Aorta (tissue), 5 donors: ENCODE data around the gene ONECUT3. TPM values are rescaled to one million over a fixed set of nuclear protein-coding genes. Genes with fewer than 3 reads are reported as not detected.

Source experiments
- ATAC-seq: fragments of 200-7000 bp; cut with Tn5 transposase; one replicate; pipeline ENCODE4 v1.9.1; 2022; ENCODE audit warnings: moderate library complexity; ENCODE audit not compliant: low FRiP score
- DNase-seq, 2 donors: peaks; one replicate each; pipeline ENCODE4 v3.0.0-alpha.2; 2020
- H3K27ac ChIP-seq, 2 donors: one replicate each; pipeline ENCODE4 v1.5.1; 2013; ENCODE audit warnings: low read length in 2 of 2, mild to moderate bottlenecking in 2 of 2, moderate library complexity in 2 of 2, control low read depth in 1 of 2, inconsistent platforms in 1 of 2, low read depth in 1 of 2
- H3K27me3 ChIP-seq, 2 donors: one replicate each; pipeline ENCODE4 v1.6.1; 2013; ENCODE audit warnings: control low read depth in 1 of 2, low read length in 1 of 2, mild to moderate bottlenecking in 1 of 2, moderate library complexity in 1 of 2; ENCODE audit not compliant: insufficient read depth in 2 of 2, control insufficient read depth in 1 of 2
- H3K36me3 ChIP-seq, 2 donors: one replicate each; pipeline ENCODE4 v1.6.1; 2013; ENCODE audit warnings: control low read depth in 1 of 2, low read length in 1 of 2, mild to moderate bottlenecking in 1 of 2; ENCODE audit not compliant: insufficient read depth in 2 of 2, control insufficient read depth in 1 of 2
- H3K4me1 ChIP-seq, 2 donors: one replicate each; pipeline ENCODE4 v1.6.1; 2013; ENCODE audit warnings: low read length in 2 of 2, control low read depth in 1 of 2, mild to moderate bottlenecking in 1 of 2, moderate library complexity in 1 of 2; ENCODE audit not compliant: insufficient read depth in 2 of 2, control insufficient read depth in 1 of 2
- H3K4me3 ChIP-seq, 2 donors: one replicate each; pipeline ENCODE4 v1.5.1; 2013; ENCODE audit warnings: low read length in 2 of 2, control low read depth in 1 of 2, mild to moderate bottlenecking in 1 of 2
- H3K9me3 ChIP-seq: one replicate; pipeline ENCODE4 v1.6.1; 2013; ENCODE audit warnings: mild to moderate bottlenecking, low read length; ENCODE audit not compliant: control insufficient read depth
- WGBS, 2 donors: extraction: QIAGEN DNeasy Blood & Tissue Kit; methylation state at CpG; one replicate each; pipeline ENCODE4 v1.1.7; 2013; 5-methylcytosine and 5-hydroxymethylcytosine counted together
- intact Hi-C, 2 donors: fragments of 100-400 bp; cut with DNase I; formaldehyde crosslinking; loops; one replicate each; pipeline versions ENCODE4 v1.14.2 to v1.15.0; 2022
- polyA plus RNA-seq, 2 donors: library from polyadenylated mRNA; stranded (reverse); fragments of 200-250 nt; gene quantifications; one replicate each; pipeline ENCODE4 v1.2.3, GENCODE V29; 2013
- total RNA-seq, 2 donors: library from RNA; stranded (reverse); fragmentation: NEBNext Ultra II Directional; extraction: Animal tissue kit (Norgen Biotek cat#: 25700); gene quantifications; one replicate each; pipeline ENCODE4 v1.2.1, GENCODE V29; 2021
- donor health status: healthy with polysubstance abuse.
- donor health status: Bipolar disorder and iron deficiency.
- donor health status: DM: no; HTN: no; CAD: no.
- donor health status: DM: no; HTN: no; CAD: no.
- donor health status: DM: yes; HTN: yes; CAD: no.

Gene ONECUT3
- total and polyA plus RNA-seq, 4 donors = 0.03 TPM; not detected in 3

- H3K27me3 ChIP-seq = no peaks in the 10 kb centered on the region
- no peaks in the 10 kb centered on the region for H3K9me3 ChIP-seq
- intact Hi-C loops = no loop called here
- H3K4me3 ChIP-seq = no peak overlapping the region
- WGBS, 2 donors = 6% methylated on average over 14 to 15 of the region's 15 CpGs
- H3K27ac ChIP-seq = no peak overlapping the region
- H3K36me3 ChIP-seq = no peaks in the 10 kb centered on the region
- ATAC-seq = no peak
- no peak for DNase-seq
- no peaks in the 10 kb centered on the region for H3K4me1 ChIP-seq
Observed at GRCh38 chr19:1764729-1765128, 11.4 kb downstream of the ONECUT3 start.

- WGBS, 2 donors = 7% methylated on average over 33 of the region's 33 CpGs
- no peak for ATAC-seq
Observed at GRCh38 chr19:1765232-1765903, 12.1 kb downstream of the ONECUT3 start.

GRCh38 chr19:1765904-1766799, 12.8 kb downstream of the ONECUT3 start:
- Histone ChIP-seq H3K36me3 (no peaks in the 10 kb centered on the region), H3K27ac (no peak overlapping the region), H3K4me3 (no peak overlapping the region), H3K27me3 (no peaks in the 10 kb centered on the region), H3K4me1 (no peaks in the 10 kb centered on the region), H3K9me3 (peaks cover 1% of the 10 kb centered on the region)
- DNase-seq (no peak), ATAC-seq (no peak)
- intact Hi-C loops = no loop called here
- WGBS, 2 donors = 4% methylated on average over 38 of the region's 38 CpGs

More at GRCh38 chr19:1765232-1765903, 12.1 kb downstream of the ONECUT3 start:
- no peaks in the 10 kb centered on the region for H3K36me3 ChIP-seq
- no peaks in the 10 kb centered on the region for H3K4me1 ChIP-seq
- intact Hi-C loops = no loop called here
- no peaks in the 10 kb centered on the region for H3K9me3 ChIP-seq
- no peaks in the 10 kb centered on the region for H3K27me3 ChIP-seq
- H3K4me3 ChIP-seq = no peak overlapping the region
- no peak for DNase-seq
- H3K27ac ChIP-seq = no peak overlapping the region

GRCh38 chr19:1766800-1767352, 13.6 kb downstream of the ONECUT3 start:
- Histone ChIP-seq H3K4me1 (no peaks in the 10 kb centered on the region), H3K27ac (no peak overlapping the region), H3K36me3 (no peaks in the 10 kb centered on the region), H3K9me3 (peaks cover 1% of the 10 kb centered on the region), H3K4me3 (no peak overlapping the region), H3K27me3 (no peaks in the 10 kb centered on the region)
- intact Hi-C loops = loop anchor here in 1 of 2 donors (1.0 kb wide), 1 partner anchor 221 kb away; no protein-coding TSS in a partner anchor
- 14 to 18% methylated on average over 10 of the region's 10 CpGs for WGBS, 2 donors
- no peak for ATAC-seq
- DNase-seq = no peak

GRCh38 chr19:1767464-1767933, 14.2 kb downstream of the ONECUT3 start:
- Histone ChIP-seq H3K27me3 (no peaks in the 10 kb centered on the region), H3K4me3 (no peak overlapping the region), H3K9me3 (peaks cover 1% of the 10 kb centered on the region), H3K27ac (no peak overlapping the region), H3K4me1 (no peaks in the 10 kb centered on the region), H3K36me3 (no peaks in the 10 kb centered on the region)
- ATAC-seq = peak; percentile 82
- WGBS, 2 donors = 3 to 4% methylated on average over 21 of the region's 21 CpGs
- no peak for DNase-seq
- intact Hi-C loops = loop anchor here in 1 of 2 donors (1.0 kb wide), 1 partner anchor 221 kb away; no protein-coding TSS in a partner anchor

GRCh38 chr19:1768248-1768647, 14.9 kb downstream of the ONECUT3 start:
- Histone ChIP-seq H3K27ac (no peak overlapping the region), H3K4me1 (no peaks in the 10 kb centered on the region), H3K4me3 (no peak overlapping the region), H3K27me3 (no peaks in the 10 kb centered on the region), H3K9me3 (peaks cover 1% of the 10 kb centered on the region), H3K36me3 (no peaks in the 10 kb centered on the region)
- WGBS, 2 donors = 18 to 20% methylated on average over 11 to 13 of the region's 13 CpGs
- no peak for DNase-seq
- intact Hi-C loops = no loop called here
- no peak for ATAC-seq

- Histone ChIP-seq H3K4me3 (no peak overlapping the region), H3K27ac (no peak overlapping the region), H3K36me3 (no peaks in the 10 kb centered on the region), H3K4me1 (no peaks in the 10 kb centered on the region), H3K9me3 (peaks cover 1% of the 10 kb centered on the region), H3K27me3 (no peaks in the 10 kb centered on the region)
- DNase-seq (no peak), ATAC-seq (no peak)
- intact Hi-C loops = no loop called here
- 74 to 79% methylated on average over 9 of the region's 9 CpGs for WGBS, 2 donors
Observed at GRCh38 chr19:1768918-1769644, 15.8 kb downstream of the ONECUT3 start.

- Histone ChIP-seq H3K4me3 (no peak overlapping the region), H3K27ac (no peak overlapping the region), H3K9me3 (peaks cover 1% of the 10 kb centered on the region), H3K27me3 (no peaks in the 10 kb centered on the region), H3K36me3 (no peaks in the 10 kb centered on the region), H3K4me1 (no peaks in the 10 kb centered on the region)
- no peak for ATAC-seq
- intact Hi-C loops = no loop called here
- no peak for DNase-seq
- WGBS, 2 donors = 5 to 6% methylated on average over 12 of the region's 12 CpGs
Observed at GRCh38 chr19:1769645-1769985, 16.3 kb downstream of the ONECUT3 start.
